Kidney (tissue), 14 donors: ENCODE results near the gene IRF2BP2. TPM values are rescaled to one million over a fixed set of nuclear protein-coding genes. Genes with fewer than 3 reads are reported as not detected.

ENCODE experiments used
- DNase-seq, 5 donors: peaks; one replicate each; pipeline ENCODE4 v3.0.0-alpha.2; 2013 to 2020
- FAIRE-seq: peaks from 2 replicates; lab custom pipeline; 2012; peaks lifted over from hg19 to GRCh38; lab: Jason Lieb, UNC
- H3K27ac ChIP-seq, 2 donors: one replicate each; pipeline ENCODE4 v1.7.0; 2013; ENCODE audit warnings: low read depth in 2 of 2, low read length in 2 of 2, inconsistent platforms in 1 of 2
- H3K27me3 ChIP-seq: one replicate; pipeline ENCODE4 v1.7.1; 2013; ENCODE audit warnings: low read length, inconsistent platforms; ENCODE audit not compliant: control insufficient read depth, insufficient read depth
- H3K36me3 ChIP-seq, 3 donors: one replicate each; pipeline versions ENCODE4 v1.7.0 to v1.7.1; 2013; ENCODE audit warnings: low read length in 3 of 3, control low read depth in 1 of 3, inconsistent platforms in 1 of 3; ENCODE audit not compliant: insufficient read depth in 3 of 3, control insufficient read depth in 2 of 3
- H3K4me1 ChIP-seq, 3 donors: one replicate each; pipeline versions ENCODE4 v1.7.0 to v1.7.1; 2013; ENCODE audit warnings: low read length in 3 of 3, inconsistent platforms in 1 of 3, low read depth in 1 of 3; ENCODE audit not compliant: control insufficient read depth in 2 of 3, insufficient read depth in 2 of 3
- H3K4me3 ChIP-seq, 3 donors: one replicate each; pipeline versions ENCODE4 v1.7.0 to v1.8.1; 2013; ENCODE audit warnings: low read length in 3 of 3, control low read depth in 1 of 3, inconsistent platforms in 1 of 3
- H3K9ac ChIP-seq, 3 donors: one replicate each; pipeline versions ENCODE4 v1.7.0 to v1.7.1; 2013; ENCODE audit warnings: low read length in 3 of 3, control low read depth in 1 of 3, inconsistent platforms in 1 of 3
- H3K9me3 ChIP-seq, 3 donors: one replicate each; pipeline versions ENCODE4 v1.7.0 to v1.7.1; 2013; ENCODE audit warnings: low read length in 3 of 3, control low read depth in 1 of 3, inconsistent platforms in 1 of 3; ENCODE audit not compliant: control insufficient read depth in 2 of 3, insufficient read depth in 1 of 3
- intact Hi-C: fragments of 100-400 bp; cut with DNase I; formaldehyde crosslinking; loops from one replicate; pipeline ENCODE4 v1.11.1; 2022
- polyA plus RNA-seq: library from polyadenylated mRNA; stranded (reverse); fragments of 350-450 nt; fragmentation: Illumina TruSeq; extraction: RNeasy Lipid Tissue Mini Kit (QIAGEN cat#74804); gene quantifications from one replicate; pipeline ENCODE4 v1.2.3, GENCODE V29; 2014; ENCODE audit warnings: low read depth, low replicate concordance; ENCODE audit not compliant: insufficient read depth
- total RNA-seq: library from RNA; stranded (reverse); fragmentation: NEBNext Ultra II Directional; extraction: Animal tissue kit (Norgen Biotek cat#: 25700); gene quantifications from one replicate; pipeline ENCODE4 v1.2.1, GENCODE V29; 2021
- TF ChIP-seq, protein P1 (sequence below): IDR thresholded peaks from 3 replicates; pipeline ENCODE4 v1.5.1; 2012; ENCODE audit warnings: mild to moderate bottlenecking, moderate library complexity, borderline replicate concordance; ENCODE audit not compliant: insufficient read depth; ENCODE audit errors: extremely low read depth
- donor health status: control.
- donor health status: control.
- donor health status: control.
- donor health status: control.
- donor health status: control.
- donor health status: DM: yes; HTN: yes; CAD: no.
- donor health status: Normal renal cell carcinoma (clear cell type).

IRF2BP2 gene
- total and polyA plus RNA-seq, 2 donors from 2014 or later: 53.8 to 130 TPM

DNA sequence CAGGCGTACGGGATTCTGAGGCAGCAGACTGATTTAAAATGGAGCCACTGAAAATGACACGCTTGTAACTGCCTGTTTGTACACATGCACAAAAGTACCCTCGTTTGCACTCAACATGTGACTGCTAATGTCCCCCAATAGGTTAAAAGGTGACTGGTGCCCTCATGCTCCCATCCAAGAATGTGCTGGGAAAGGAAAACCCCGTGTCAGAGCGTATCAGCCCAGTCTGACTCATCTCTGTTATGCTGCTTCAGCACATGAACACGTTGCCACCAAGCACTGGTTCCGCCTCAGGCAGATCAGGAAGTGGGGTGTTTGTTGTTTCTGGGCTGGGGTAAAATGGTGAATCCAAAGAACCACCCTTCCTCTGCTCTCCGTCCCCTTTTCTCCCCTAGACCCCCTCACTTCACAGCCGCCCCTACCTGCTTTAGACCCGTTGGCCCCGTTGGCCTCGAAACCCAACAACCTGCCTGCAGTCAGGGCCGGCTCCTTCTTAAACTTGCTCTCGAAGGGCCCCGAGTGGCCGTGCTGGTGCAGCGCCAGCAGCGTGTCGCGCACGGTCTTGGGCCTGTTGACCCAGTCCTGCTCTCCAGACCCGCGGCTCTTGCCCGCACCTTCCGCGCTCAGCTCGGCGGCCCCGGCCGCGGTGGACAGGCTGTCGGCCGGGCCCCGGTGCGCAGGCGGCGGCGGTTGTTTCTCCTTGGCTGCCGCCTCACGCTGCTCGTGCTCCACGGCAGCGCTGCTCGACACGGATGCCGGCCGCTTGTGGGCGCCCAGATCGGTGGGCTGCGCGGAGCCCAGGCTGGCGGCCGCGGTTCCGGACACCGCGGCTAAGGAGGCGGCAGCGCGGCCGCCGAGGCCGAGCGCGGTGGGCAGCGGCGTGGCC is 1.7 kb downstream of the IRF2BP2 start:
- peak overlapping the region; percentile 77 to 98 (median 92) for H3K4me3 ChIP-seq
- FAIRE-seq: no peak
- TF ChIP-seq, protein P1, sequence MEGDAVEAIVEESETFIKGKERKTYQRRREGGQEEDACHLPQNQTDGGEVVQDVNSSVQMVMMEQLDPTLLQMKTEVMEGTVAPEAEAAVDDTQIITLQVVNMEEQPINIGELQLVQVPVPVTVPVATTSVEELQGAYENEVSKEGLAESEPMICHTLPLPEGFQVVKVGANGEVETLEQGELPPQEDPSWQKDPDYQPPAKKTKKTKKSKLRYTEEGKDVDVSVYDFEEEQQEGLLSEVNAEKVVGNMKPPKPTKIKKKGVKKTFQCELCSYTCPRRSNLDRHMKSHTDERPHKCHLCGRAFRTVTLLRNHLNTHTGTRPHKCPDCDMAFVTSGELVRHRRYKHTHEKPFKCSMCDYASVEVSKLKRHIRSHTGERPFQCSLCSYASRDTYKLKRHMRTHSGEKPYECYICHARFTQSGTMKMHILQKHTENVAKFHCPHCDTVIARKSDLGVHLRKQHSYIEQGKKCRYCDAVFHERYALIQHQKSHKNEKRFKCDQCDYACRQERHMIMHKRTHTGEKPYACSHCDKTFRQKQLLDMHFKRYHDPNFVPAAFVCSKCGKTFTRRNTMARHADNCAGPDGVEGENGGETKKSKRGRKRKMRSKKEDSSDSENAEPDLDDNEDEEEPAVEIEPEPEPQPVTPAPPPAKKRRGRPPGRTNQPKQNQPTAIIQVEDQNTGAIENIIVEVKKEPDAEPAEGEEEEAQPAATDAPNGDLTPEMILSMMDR: no peak
- peak overlapping the region; percentile 78 to 99 (median 98) for H3K9ac ChIP-seq
- H3K36me3 ChIP-seq: peaks cover 7 to 42% (median 17%) of the 10 kb centered on the region in 3 donors
- H3K9me3 ChIP-seq: no peaks in the 10 kb centered on the region
- peak; percentile 72 to 92 (median 85) for DNase-seq
- intact Hi-C loops: loop anchor here (10.0 kb wide), 1 partner anchor 477 kb away; no protein-coding TSS in a partner anchor
- H3K27me3 ChIP-seq: no peaks in the 10 kb centered on the region
- H3K27ac ChIP-seq: peak overlapping the region; percentile 100
- peaks cover 17 to 20% (median 19%) of the 10 kb centered on the region in 3 donors for H3K4me1 ChIP-seq

DNA sequence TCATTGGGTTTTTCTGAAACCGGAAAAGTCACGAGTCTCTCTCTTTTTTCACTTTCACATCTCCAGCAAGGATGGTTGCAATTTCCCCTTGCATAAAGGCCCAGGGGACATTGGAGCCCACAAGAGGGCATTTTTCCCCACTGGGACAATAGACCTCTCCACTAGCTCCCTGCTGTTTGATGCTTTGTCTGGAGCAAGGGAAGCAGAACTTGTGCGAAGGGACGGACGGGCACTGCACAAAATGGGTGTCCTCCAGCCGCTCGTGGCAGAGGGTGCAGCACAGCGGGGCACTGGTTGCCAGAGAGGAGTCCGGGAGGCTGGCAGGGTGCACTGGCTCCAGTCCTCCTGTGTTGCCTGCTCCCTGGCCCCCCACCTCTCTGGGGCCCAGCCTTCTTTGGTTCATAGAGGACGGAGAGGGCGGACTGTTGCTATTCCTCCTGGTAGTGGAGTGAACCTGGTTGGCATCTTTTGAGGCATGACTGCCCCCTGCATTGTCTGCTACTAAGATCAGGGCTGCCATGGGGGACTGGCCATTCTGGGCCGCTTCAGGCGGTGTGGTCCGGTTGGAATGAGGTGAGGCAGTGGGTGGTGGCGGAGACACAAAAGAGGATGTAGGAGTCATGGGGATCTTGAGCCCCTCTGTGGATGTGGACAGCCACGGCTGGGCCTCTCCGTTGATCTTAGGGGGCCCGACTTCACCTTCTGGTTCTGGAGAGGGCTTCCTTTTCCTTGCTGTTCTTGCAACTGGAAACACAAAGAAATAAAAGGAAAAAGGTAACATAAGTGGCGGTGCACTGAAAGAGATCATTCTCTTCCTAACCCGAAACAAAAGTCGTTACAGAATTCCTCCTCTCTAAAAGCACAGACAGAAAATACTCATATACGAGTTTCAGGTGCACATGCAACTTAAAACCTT is 2.6 kb downstream of the IRF2BP2 start:
- no peaks in the 10 kb centered on the region for H3K27me3 ChIP-seq
- peaks cover 7 to 42% (median 17%) of the 10 kb centered on the region in 3 donors for H3K36me3 ChIP-seq
- DNase-seq (peak; percentile 66 to 80 (median 75)), FAIRE-seq (no peak)
- H3K4me3 ChIP-seq: peak overlapping the region; percentile 77 to 98 (median 92)
- no peaks in the 10 kb centered on the region for H3K9me3 ChIP-seq
- peak overlapping the region; percentile 78 to 99 (median 98) for H3K9ac ChIP-seq
- peaks cover 12 to 15% (median 13%) of the 10 kb centered on the region in 3 donors for H3K4me1 ChIP-seq
- TF ChIP-seq, protein P1: peak; percentile 11
- peak overlapping the region; percentile 100 for H3K27ac ChIP-seq
- intact Hi-C loops: loop anchor here (10.0 kb wide), 1 partner anchor 477 kb away; no protein-coding TSS in a partner anchor

DNA sequence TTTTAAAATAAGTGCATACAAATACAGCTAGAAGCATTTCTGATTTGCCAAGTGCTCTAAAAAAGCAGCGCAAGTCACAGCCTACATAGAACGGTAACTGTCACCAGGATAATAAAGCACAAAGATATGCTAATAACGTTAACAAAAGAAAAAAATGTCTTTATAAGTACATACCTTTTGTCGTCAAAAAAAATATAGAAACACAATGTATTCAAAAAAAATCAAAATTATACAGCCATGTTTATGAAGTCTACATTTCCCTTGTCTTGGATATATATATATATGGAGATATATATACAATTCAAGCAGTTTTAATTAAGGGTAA is 3.2 kb downstream of the IRF2BP2 start:
- DNase-seq (no peak), FAIRE-seq (no peak)
- intact Hi-C loops: loop anchor here (10.0 kb wide), 1 partner anchor 478 kb away; no protein-coding TSS in a partner anchor
- Histone ChIP-seq H3K4me1 (peaks cover 10 to 13% (median 12%) of the 10 kb centered on the region in 3 donors), H3K9me3 (no peaks in the 10 kb centered on the region), H3K27ac (peak overlapping the region; percentile 100), H3K27me3 (no peaks in the 10 kb centered on the region), H3K4me3 (peak overlapping the region; percentile 77 to 98 (median 92)), H3K36me3 (peaks cover 7 to 42% (median 17%) of the 10 kb centered on the region in 3 donors), H3K9ac (peak overlapping the region; percentile 78 to 99 (median 98))
- TF ChIP-seq, protein P1: no peak
